Natural killer cell (primary cell): Measurements from ENCODE around the gene SRGAP2. TPM values are rescaled to one million over a fixed set of nuclear protein-coding genes. Genes with fewer than 3 reads are reported as not detected.
"Not testable (repeated sequence)": the region's sequence is repeated elsewhere in the genome, so short reads cannot be mapped to it uniquely, and the experiment has no call there.

Experiments
- ATAC-seq, 3 donors: fragments of 150-1000 bp in 2 of 3; fragments of 200-7000 bp in 1 of 3; cut with Tn5 transposase; 1 replicate in 1 of 3; 2 replicates in 2 of 3; pipeline ENCODE4 v1.10.0; 2021; ENCODE audit warnings: mild to moderate bottlenecking in 2 of 3, moderate library complexity in 2 of 3
- DNase-seq, 2 donors: peaks; one replicate each; pipeline versions ENCODE4 v3.0.0 to v3.0.0-alpha.2; 2013 to 2021; ENCODE audit warnings: mixed read lengths in 1 of 2
- H3K27ac ChIP-seq: one replicate; pipeline ENCODE4 v1.5.1; 2013; ENCODE audit warnings: mild to moderate bottlenecking, low read length
- H3K27me3 ChIP-seq: one replicate; pipeline ENCODE4 v1.6.1; 2013; ENCODE audit warnings: low read length; ENCODE audit not compliant: control insufficient read depth, insufficient read depth
- H3K36me3 ChIP-seq: one replicate; pipeline ENCODE4 v1.6.1; 2013; ENCODE audit warnings: low read length; ENCODE audit not compliant: control insufficient read depth, insufficient read depth
- H3K4me1 ChIP-seq: one replicate; pipeline ENCODE4 v1.6.1; 2013; ENCODE audit warnings: low read length; ENCODE audit not compliant: control insufficient read depth, insufficient read depth
- H3K4me3 ChIP-seq: one replicate; pipeline ENCODE4 v1.5.1; 2013; ENCODE audit warnings: low read length
- H3K9me3 ChIP-seq: one replicate; pipeline ENCODE4 v1.6.1; 2013; ENCODE audit warnings: low read length; ENCODE audit not compliant: control insufficient read depth, insufficient read depth
- H3K27ac Mint-ChIP-seq, 2 donors: one replicate each; pipeline ENCODE4 v1.8.0; 2022; ENCODE audit warnings: mild to moderate bottlenecking in 2 of 2, mixed read lengths in 2 of 2, moderate library complexity in 1 of 2
- H3K27me3 Mint-ChIP-seq, 2 donors: one replicate each; pipeline ENCODE4 v1.8.0; 2022; ENCODE audit warnings: low read depth in 2 of 2, mixed read lengths in 2 of 2
- H3K36me3 Mint-ChIP-seq: one replicate; pipeline ENCODE4 v1.8.0; 2022; ENCODE audit warnings: mixed read lengths
- H3K4me1 Mint-ChIP-seq, 2 donors: one replicate each; pipeline ENCODE4 v1.8.0; 2022; ENCODE audit warnings: mixed read lengths in 2 of 2
- H3K4me3 Mint-ChIP-seq: one replicate; pipeline ENCODE4 v1.8.0; 2022; ENCODE audit warnings: mild to moderate bottlenecking, moderate library complexity, mixed read lengths
- H3K9me3 Mint-ChIP-seq, 2 donors: one replicate each; pipeline ENCODE4 v1.8.0; 2022; ENCODE audit warnings: mixed read lengths in 2 of 2
- WGBS: methylation state at CpG from one replicate; pipeline ENCODE4 v1.1.7; 2013; ENCODE audit warnings: missing lambda C conversion rate; ENCODE audit not compliant: insufficient coverage; 5-methylcytosine and 5-hydroxymethylcytosine counted together
- intact Hi-C: fragments of 100-400 bp; cut with micrococcal nuclease; formaldehyde crosslinking; loops from one replicate; pipeline ENCODE4 v1.14.2; 2022
- total RNA-seq, 4 donors: library from RNA; stranded (reverse); fragments of 120-200 nt in 1 of 4; gene quantifications; one replicate each; pipeline versions ENCODE4 v1.2.3 to v1.2.4, GENCODE V29; 2013 to 2022

The SRGAP2 gene
- total RNA-seq, 3 donors from 2014 or later (not counting 1 experiment from before 2014, with no cell fraction given), result 40.6 to 62.8 (median 56.0) TPM

- H3K36me3 ChIP-seq, H3K36me3 Mint-ChIP-seq, DNase-seq, H3K4me1 Mint-ChIP-seq, H3K9me3 Mint-ChIP-seq, H3K27me3 ChIP-seq, H3K4me1 ChIP-seq, intact Hi-C loops, H3K27me3 Mint-ChIP-seq, H3K9me3 ChIP-seq, H3K27ac Mint-ChIP-seq, H3K27ac ChIP-seq, H3K4me3 ChIP-seq, H3K4me3 Mint-ChIP-seq, ATAC-seq: not testable (repeated sequence)
- WGBS, result 93% methylated on average over 2 of the region's 7 CpGs
Observed at GRCh38 chr1:206215600-206216392, 12.5 kb downstream of the SRGAP2 start.

DNA sequence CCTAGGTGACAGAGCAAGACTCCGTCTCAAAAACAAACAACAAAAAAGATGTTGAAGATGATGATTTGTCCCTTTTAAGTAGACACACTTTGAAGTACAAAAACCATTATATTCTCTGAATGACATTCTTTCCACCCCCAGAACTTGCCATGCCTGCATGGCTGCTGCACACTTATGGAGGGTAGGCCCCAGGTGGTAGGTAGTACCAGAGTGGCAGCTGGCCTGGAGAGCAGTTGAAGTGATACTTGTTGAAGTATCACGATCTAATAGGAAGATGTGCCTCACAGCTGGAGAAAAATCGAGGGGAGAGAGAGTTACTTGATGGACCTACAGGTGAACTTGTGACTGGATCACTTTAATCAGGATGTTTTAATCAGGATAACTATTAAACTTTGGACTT, 14.9 kb downstream of the SRGAP2 start:
- H3K27me3 ChIP-seq, H3K36me3 ChIP-seq, H3K27me3 Mint-ChIP-seq, intact Hi-C loops, H3K4me1 Mint-ChIP-seq, H3K27ac Mint-ChIP-seq, ATAC-seq, H3K27ac ChIP-seq, H3K9me3 ChIP-seq, H3K36me3 Mint-ChIP-seq, H3K4me1 ChIP-seq, H3K4me3 Mint-ChIP-seq, H3K4me3 ChIP-seq, DNase-seq, H3K9me3 Mint-ChIP-seq: not testable (repeated sequence)
- 94% methylated on average over 2 of the region's 3 CpGs for WGBS

- intact Hi-C loops, H3K4me1 ChIP-seq, H3K9me3 Mint-ChIP-seq, H3K4me3 ChIP-seq, H3K27me3 Mint-ChIP-seq, DNase-seq, ATAC-seq, H3K4me3 Mint-ChIP-seq, H3K36me3 Mint-ChIP-seq, H3K27me3 ChIP-seq, H3K27ac ChIP-seq, H3K27ac Mint-ChIP-seq, H3K9me3 ChIP-seq, H3K36me3 ChIP-seq, H3K4me1 Mint-ChIP-seq: not testable (repeated sequence)
- WGBS, result no CpG with 5 or more reads among the region's 2 CpGs
Observed at GRCh38 chr1:206218765-206219164, 15.4 kb downstream of the SRGAP2 start.

GRCh38 chr1:206219514-206220331, 16.4 kb downstream of the SRGAP2 start:
- H3K36me3 ChIP-seq, intact Hi-C loops, H3K9me3 ChIP-seq, H3K27me3 Mint-ChIP-seq, H3K27ac Mint-ChIP-seq, H3K9me3 Mint-ChIP-seq, DNase-seq, H3K27me3 ChIP-seq, H3K4me1 ChIP-seq, H3K4me1 Mint-ChIP-seq, H3K4me3 ChIP-seq, H3K27ac ChIP-seq, H3K36me3 Mint-ChIP-seq, H3K4me3 Mint-ChIP-seq, ATAC-seq: not testable (repeated sequence)
- no CpG with 5 or more reads among the region's 13 CpGs for WGBS

GRCh38 chr1:206220332-206221000, 17.1 kb downstream of the SRGAP2 start:
- DNase-seq, H3K36me3 Mint-ChIP-seq, H3K4me3 ChIP-seq, H3K4me1 Mint-ChIP-seq, H3K27ac Mint-ChIP-seq, H3K9me3 Mint-ChIP-seq, H3K36me3 ChIP-seq, H3K27me3 ChIP-seq, H3K4me1 ChIP-seq, H3K9me3 ChIP-seq, H3K27ac ChIP-seq, H3K27me3 Mint-ChIP-seq, H3K4me3 Mint-ChIP-seq, intact Hi-C loops, ATAC-seq: not testable (repeated sequence)
- WGBS, result 80% methylated on average over 1 of the region's 4 CpGs

DNA sequence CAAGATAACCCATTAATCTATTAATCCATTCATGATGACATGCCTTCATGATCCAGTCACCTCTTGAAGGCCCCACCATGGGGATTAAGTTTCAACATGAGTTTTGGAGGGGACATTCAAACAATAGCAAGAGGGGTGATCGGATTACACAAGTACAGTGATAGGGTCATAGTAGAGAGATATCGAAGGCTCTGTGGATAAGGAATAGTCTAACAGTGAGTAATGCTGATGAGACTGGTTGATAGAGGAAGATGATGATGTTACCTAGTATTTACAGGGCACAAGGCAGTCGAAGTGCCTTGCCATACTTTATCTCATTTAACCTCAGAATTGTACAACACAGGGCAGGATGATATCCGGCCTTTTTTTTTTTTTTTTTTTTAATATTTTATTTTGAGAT, 18.2 kb downstream of the SRGAP2 start:
- H3K4me1 ChIP-seq, H3K4me3 Mint-ChIP-seq, H3K4me3 ChIP-seq, DNase-seq, intact Hi-C loops, H3K4me1 Mint-ChIP-seq, H3K27me3 Mint-ChIP-seq, ATAC-seq, H3K36me3 Mint-ChIP-seq, H3K9me3 ChIP-seq, H3K9me3 Mint-ChIP-seq, H3K27me3 ChIP-seq, H3K27ac Mint-ChIP-seq, H3K27ac ChIP-seq, H3K36me3 ChIP-seq: not testable (repeated sequence)
- no CpG with 5 or more reads among the region's 4 CpGs for WGBS

- H3K4me3 ChIP-seq, H3K27ac Mint-ChIP-seq, H3K36me3 Mint-ChIP-seq, intact Hi-C loops, H3K36me3 ChIP-seq, H3K9me3 ChIP-seq, H3K27me3 ChIP-seq, H3K4me1 ChIP-seq, ATAC-seq, H3K9me3 Mint-ChIP-seq, H3K4me1 Mint-ChIP-seq, DNase-seq, H3K27ac ChIP-seq, H3K4me3 Mint-ChIP-seq, H3K27me3 Mint-ChIP-seq: not testable (repeated sequence)
- WGBS, result no CpG with 5 or more reads among the region's 6 CpGs
Observed at GRCh38 chr1:206224190-206224776, 20.9 kb downstream of the SRGAP2 start.
